Stimulated activated CD4-positive, alpha-beta T cell treated with anti-CD3 and anti-CD28 coated beads, TNF-alpha, amount 100 ng/mL, for 48 hours (primary cell): Measurements from ENCODE around the gene MED16.
A peak's percentile ranks its signal among the peaks of the same experiment; 100 is the strongest.

Experiments used
- DNase-seq, 3 donors: peaks; one replicate each; pipeline ENCODE4 v3.0.0-alpha.2; 2020; ENCODE audit warnings: low read depth in 3 of 3

MED16 gene

DNA sequence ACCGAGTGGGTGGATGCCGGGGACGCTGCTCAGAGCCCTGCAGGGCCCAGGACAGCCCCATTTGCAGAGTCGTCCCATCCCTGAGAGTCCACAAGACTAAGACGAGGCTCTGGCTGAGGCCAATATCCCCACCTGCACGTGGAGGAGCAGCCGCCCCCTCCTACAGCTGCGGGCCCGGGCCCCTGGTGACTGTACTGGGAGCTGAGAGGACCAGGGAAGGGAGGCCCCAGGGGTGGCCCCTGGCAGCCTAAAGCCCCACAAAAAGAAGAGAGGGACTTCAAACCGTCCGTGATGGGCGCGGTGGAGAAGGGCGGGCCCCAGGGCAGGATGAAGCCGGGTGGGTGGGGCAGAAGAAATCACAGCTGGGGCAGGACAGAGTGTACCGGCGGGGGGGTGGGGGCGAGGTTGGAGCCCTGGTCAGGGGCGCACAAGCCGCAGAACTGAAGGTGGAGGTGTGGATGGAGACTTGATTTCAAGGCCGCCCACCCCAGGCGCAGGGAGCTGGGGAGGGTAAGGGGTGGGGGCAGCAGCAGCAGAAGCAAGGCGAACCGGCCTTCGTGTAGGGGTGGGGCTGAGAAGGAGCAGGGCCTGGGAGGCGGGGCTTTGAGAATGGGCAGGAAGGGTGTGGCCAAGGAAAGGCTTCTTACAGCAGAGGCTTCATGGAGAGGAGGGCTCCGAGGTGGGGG is 20.6 kb downstream of the MED16 start:
- peak; percentile 62 to 81 (median 77) for DNase-seq

DNA sequence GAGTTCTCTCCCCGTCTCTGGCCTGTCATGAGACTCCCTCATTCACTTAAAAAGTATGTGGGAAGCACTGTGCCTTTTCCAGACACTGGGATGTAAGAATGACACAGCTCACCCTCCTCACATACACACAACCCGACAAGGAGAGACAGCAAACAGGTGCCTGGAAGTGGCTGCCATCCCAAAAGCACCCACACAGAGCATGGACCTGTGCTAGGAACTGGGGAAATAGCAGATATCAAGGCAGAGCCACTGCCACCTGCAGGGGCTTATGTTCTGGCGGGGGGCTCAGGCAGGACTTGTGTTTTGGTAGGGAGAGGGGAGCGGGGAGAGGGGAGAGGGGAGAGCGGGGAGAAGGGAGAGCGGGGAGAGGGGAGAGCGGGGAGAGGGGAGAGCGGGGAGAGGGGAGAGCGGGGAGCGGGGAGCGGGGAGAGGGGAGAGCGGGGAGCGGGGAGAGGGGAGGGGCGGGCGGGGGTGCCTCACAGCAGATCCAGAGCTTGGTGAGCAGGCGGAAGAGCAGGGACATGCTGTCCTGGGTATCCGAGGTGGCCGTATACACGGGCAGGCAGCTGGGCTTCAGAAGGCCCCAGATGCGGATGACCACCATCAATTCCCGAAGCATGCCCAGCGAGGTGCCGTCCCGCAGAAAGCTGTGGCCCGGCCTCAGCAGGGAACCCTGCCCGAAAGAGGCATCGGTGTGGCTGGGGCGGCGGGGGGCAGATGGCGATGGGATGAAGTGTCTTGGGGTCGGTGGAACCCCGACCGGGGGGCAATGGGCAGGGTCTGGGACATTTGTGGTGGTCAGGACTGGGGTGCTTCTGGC is 21.3 kb downstream of the MED16 start:
- DNase-seq, result no peak

DNA sequence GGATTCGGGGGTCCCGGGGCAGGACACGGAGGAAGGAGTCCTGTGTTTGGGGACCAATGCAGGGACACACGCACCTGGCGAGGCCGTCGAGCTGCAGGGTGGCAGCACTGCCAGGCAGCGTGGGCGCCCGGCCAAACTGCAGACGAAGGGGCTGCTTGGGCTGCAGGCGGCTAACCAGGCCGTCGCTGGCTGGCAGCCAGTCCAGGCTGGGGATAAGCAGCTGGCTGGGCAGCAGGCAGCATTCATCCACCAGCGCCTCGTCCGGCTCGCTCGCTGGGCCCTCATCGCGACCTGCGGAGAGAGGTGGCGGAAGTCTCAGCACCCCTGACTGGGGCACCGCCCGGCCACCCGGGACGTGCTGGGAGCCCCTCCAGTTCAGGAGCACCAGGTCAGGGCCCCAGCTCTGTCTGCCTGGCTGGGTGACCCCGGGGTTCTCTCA is 22.0 kb downstream of the MED16 start:
- no peak for DNase-seq

DNA sequence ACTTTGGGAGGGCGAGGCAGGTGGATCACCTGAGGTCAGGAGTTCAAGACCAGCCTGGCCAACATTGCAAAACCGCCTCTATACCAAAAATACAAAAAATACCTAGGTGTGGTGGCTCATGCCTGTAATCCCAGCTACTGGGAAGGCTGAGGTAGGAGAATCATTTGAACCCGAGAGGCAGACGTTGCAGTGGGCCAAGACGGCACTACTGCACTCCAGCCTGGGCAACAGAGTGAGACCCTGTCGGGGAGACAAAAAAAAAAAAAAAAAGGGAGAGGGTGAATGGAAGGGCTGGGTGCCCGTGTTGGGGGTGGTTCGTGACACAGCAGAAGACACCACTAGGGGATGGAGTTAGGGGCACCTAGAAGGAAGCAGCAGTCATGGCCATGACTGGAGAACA is 22.7 kb downstream of the MED16 start:
- no peak for DNase-seq

DNA sequence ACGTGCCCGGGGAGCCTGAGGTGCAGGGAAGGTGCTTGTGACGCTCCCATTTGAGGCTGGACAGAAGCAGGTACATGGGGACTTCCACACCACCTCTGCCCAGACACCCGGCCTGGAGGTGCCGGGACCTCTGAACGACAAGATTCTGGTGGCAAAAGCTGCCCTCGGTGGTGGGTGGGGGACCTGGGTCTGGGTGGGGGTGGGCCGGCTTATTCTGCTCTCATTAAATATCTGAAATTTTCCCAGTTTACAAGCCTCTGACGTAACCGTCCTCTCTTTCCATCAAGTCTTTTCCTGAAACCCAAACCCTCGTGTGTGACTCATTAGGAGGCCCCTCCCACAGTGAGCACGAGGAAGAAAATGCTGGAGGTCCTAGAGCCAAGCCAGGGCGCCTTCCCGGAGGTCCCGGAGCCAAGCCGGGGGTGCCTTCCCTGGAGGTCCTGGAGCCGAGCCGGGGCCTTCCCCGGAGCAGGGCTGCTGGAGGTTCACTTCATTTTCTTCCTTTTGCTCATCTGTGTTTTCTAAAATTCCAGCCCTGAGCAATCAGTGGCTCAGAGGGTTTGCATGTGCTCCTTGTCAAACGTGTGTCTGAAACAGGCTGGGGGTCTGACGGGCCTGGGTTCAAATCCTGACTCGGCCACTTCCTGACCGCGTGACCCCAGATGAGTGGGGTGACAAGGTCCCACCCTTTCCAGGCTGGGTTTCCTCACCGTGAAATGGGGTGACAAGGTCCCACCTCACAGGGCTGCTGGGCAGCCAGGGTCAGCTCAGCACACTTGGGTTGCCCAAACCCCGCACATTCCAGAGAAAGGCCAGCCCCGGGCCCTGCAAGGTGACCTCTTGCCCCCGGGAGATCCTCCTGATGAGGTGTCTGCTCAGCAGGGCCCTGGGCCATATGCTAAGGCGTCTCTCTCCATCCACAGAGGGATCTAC is 23.5 kb downstream of the MED16 start:
- DNase-seq, result no peak

DNA sequence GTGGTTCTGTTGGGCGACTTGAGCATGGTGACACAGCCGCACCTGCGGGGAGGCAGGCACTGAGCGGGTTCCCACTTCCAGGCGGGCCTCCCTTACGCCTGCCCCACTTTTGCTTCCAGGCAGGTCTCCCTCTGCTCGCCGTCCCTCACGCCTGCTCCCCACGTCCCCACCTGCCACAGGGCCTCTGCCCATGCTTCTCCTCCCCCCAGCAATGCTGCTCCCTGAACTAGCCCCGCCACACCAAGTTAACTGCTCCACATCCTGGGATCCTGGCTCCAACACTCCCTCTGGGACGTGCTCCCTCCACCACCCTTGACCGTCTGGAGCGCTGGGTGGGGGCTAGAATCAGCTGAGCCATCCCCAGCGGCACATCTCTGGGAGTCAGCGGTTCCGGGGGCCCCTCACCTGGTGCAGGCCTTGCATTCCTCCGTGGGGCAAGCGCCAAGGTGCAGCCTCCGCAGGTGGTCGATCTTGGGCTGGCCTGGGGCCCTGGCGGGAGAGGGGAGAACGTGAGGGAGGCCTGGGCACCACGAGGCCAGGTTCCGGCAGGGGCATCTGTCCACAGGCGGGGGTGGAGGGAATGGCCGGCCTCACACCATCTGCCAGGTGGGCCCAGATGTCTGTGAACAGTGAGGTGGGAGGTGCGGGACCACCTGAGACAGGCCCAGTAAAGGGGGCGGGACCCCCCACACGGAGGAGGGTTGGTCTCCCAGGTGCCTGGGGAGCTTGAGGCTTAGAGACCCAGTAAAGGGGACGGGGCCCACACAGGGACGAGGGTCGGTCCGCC is 24.3 kb downstream of the MED16 start:
- no peak for DNase-seq

DNA sequence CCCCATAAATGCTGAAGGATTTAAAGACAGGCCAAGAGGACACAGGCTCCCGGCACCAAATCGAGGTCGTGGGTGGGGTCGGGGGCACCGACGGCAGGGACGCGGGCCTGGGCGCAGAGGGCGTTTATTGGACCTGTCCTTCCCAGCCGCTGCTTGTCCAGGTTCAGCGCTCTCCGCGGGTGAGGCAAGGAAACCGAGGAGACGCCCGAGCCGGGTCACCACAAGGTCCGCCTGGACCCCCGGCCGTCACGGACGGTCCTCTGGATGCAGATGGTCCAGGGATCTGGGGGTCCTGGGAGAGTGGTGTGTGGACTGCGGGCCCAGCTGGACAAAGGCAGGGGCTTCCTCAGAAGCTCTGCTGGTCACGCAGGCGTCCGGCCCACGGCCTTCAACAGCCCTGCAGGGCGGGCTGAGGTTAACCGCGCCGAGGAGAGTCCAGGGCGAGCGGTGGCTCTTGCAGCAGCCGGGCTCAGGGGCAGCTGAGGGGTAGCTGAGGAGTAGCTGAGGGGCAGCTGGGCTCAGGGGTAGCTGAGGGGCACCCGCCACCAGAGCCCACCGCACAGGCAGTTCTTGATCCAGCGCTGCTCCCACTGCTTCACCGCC is 25.0 kb downstream of the MED16 start:
- no peak for DNase-seq

DNA sequence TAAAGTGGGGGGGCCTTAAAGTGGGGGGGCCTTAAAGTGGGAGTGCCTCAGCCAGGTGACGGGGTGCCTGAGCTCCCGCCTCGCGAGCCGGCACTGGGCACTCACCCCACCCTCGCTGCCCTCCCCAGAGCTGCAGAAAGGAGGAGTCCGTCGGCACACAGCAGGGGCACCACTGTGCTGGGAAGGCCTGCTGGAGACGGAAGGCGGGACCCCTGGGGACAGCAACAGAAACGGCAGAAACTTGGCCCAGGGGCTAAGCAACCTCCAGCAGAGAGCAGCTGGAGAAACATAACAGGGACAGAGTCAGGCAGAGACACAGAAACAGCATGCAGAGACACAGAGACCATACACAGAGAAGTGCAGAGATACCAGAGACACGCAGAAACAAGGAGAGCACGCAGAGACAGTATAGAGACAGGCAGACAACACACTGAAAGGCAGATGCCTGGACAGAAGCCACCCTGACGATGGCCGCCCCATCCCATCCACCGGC is 25.6 kb downstream of the MED16 start:
- no peak for DNase-seq

DNA sequence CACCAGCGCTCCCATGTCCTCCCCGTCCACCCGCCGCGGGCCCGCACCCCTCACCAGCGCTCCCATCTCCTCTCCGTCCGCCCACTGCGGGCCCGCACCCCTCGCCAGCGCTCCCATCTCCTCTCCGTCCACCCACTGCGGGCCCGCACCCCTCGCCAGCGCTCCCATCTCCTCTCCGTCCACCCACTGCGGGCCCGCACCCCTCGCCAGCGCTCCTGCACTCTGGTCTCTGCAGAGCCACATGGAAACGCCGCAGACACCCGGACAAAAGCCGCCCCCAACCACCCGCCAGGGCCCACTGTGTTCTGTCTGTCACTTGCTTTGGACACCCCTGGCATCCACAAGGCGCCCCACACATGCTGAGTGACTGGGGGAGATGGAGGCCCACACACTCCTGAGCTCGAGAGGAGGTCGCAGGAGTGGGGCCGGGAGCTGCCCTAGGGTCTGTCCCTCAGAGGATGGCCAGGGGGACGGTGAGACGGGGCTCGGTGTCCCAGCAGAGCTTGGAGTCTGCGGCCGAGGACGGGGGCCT is 26.2 kb downstream of the MED16 start:
- DNase-seq, result no peak

DNA sequence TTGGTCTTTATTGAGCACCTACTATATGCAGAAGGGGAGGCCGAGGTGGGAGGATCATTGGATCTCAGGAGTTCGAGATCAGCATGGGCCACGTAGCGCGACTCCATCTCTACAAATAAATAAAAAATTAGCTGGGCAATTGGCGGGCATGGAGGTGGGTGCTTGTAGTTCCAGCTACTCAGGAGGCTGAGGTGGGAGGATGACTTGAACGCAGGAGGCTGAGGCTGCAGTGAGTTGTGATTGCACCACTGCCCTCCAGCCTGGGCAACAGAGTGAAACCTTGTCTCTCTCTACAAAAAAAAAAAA is 29.7 kb downstream of the MED16 start:
- DNase-seq, result no peak

DNA sequence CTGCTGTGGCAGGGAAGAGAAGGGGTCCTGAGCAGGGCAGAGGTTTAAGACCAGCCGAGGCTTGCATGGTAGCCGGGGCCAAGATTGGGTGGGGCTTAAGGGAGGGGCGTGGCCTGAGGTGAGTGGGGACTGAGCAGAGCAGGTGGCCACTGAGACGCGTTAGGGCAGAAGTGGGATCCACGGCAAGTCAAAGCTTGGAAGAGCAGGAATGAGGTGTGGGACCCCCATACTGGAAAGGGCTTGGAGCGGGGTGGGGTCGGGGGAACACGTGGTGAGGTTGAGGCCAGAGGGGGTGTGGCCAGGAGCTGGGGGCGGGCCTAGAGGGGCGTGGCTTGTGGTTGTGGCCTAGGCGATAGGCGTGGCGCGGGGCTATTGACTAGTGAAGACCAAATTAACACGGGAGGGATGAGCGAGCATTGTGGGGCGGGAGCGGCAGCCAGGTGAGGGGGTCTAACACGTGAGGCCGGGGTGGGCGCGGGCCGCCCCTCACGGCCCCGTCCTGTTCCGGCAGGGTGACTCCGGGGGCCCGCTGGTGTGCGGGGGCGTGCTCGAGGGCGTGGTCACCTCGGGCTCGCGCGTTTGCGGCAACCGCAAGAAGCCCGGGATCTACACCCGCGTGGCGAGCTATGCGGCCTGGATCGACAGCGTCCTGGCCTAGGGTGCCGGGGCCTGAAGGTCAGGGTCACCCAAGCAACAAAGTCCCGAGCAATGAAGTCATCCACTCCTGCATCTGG is 30.2 kb downstream of the MED16 start:
- peak; percentile 58 to 80 (median 72) for DNase-seq

DNA sequence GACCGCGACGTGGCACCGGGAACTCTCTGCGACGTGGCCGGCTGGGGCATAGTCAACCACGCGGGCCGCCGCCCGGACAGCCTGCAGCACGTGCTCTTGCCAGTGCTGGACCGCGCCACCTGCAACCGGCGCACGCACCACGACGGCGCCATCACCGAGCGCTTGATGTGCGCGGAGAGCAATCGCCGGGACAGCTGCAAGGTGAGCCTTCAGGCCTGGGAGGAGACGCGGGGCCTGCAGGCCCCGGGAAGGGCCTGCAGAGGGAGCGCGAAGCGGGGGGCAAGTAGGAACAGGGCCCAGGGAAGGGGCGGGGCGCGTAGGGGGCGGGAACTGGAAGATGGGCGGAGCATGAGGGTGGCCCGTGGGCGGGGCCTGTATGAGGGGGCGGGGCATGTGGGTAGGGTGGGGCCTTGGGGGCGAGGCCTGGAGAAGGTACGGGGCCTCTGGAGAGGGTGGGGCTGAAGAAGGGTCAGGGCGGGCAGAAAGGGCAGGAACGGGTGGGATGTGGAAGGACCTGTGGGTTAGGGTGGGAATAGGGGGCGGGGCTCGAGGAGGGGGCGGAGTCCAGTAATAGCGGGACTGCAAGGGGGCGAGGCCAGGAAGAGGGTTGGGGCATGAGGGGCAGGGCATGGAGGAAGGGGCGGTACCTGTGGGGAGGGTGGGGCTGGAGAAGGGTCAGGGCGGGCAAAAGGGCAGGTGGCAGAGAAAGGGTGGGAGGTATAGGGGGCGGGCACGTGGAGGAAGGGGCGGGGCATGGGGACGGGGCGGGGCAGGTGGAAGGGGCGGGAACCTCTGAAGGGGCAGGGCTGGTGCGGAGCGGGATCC is 31.0 kb downstream of the MED16 start:
- peak; percentile 41 to 82 (median 72) for DNase-seq

DNA sequence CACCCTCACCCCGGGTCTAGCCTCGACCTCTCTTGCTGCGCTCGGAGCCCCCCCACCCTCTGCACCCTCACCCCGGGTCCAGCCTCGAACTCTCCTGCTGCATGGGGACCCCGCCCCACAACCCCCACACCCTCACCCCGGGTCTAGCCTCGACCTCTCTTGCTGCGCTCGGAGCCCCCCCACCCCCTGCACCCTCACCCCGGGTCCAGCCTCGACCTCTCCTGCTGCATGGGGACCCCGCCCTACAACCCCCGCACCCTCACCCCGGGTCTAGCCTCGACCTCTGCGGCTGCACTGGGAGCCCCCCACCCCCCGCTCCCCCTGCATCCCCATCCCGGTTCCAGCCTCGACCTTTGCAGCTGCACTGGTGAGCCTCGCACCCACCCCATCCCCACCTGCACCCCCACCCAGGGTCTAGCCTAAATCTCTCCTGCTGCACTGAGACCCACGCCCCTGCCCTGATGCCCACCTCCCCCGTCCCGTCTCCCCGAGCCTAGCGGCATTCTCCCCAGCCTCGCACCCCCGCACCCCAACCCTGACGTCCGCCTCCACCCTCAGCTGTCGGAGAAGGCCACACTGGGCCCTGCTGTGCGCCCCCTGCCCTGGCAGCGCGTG is 31.7 kb downstream of the MED16 start:
- no peak for DNase-seq

DNA sequence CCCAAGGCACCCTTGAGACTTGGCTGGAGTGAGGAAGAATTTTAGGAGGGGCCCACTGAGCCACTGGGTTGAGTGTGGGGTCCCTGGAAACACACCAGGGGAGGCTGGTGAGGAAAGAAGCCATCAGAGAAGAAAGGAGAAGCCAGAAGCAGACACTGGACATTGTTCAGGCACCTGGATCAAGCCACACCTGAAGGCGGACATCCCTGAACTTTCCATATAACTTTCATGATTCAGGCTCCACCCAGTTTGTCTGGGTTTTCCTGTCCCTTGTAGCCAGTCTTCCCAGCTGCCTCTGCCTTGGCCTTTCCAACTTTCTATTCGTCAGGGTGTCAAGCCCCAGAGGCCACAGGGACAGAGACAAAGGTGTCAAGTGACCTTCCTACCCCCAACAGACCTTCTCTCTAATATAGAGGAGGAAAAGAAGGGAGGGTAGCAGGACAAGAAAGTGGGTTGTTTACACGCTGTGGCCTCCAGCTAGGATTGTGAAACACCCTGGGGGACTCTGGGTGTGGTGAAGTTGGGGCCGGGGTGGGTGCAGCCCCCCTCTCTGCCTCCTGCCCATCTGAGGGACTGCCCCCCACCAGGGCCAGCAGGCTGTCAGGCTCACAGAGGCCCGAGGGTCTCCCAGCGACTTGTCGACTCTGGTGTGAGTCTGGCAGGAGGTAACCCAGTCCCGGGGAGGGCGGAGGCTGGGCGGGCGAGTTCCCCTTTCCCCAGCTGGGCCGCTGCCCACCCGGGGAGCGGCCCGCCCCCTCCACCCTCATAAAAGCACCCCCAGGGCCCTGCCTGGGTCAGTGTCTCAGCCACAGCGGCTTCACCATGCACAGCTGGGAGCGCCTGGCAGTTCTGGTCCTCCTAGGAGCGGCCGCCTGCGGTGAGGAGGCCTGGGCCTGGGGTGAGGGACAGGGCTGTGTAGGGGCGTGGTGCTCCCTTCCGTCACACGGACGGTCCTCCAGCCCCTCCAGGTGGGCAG is 33.8 kb downstream of the MED16 start, which contains the start of gene CFD:
TSS of gene CFD (plus strand) at position 797 of the 976 bp plus-strand sequence. CDS start at position 823, 26 bp downstream.
- DNase-seq, result no peak

DNA sequence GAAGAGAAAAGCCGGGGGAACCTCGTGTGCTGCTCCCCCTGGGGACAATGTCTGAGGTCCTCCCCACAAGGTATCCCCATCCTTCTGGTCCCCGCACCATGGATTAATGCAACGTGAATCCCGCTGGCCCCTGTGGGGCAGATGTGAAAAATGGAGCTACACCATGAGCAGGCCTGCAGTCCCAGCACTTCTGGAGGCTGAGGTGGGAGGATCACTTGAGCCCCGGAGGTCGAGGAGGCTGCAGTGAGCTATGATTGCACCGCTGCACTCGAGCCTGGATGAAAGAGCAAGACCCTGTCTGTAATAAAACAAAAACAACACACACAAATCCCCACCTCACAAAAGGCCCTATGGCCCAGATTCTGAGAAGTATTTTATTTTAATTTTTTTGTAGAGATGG is 34.7 kb downstream of the MED16 start:
- DNase-seq, result no peak

DNA sequence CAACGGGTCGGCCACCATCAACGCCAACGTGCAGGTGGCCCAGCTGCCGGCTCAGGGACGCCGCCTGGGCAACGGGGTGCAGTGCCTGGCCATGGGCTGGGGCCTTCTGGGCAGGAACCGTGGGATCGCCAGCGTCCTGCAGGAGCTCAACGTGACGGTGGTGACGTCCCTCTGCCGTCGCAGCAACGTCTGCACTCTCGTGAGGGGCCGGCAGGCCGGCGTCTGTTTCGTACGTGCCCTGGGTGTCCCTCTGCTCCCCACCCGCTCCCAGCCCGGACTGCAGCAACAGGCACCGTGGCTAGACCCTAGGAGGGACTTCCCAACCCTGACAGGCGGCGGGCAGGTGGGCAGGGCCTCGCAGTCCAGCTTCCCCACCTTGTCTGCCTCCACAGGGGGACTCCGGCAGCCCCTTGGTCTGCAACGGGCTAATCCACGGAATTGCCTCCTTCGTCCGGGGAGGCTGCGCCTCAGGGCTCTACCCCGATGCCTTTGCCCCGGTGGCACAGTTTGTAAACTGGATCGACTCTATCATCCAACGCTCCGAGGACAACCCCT is 37.3 kb downstream of the MED16 start:
- no peak for DNase-seq

DNA sequence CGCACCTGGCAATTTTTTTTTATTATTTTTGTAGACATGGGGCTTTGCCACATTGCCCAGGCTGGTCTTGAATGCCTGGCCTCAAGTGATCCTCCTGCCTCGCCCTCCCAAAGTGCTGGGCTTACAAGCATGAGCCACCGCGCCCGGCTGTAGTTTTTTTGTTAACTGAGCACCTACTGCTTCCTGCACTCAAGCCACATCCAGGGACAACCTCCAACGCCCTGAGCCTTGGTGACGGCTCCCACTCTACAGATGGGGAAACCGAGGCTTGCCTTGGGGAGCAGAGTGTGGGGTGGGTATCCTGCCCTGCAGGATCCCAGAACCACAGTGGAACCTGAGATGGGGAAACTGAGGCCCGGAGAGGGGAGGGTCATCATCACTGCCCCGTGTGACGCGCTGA is 37.8 kb downstream of the MED16 start:
- DNase-seq, result no peak
